Ishikawa (cell line): Measurements from ENCODE around the gene FOXK1.

Source experiments
- CREB1 ChIP-seq: IDR thresholded peaks from 2 replicates; pipeline ENCODE4 v1.6.1; 2012; ENCODE audit warnings: low read depth
- EGR1 ChIP-seq: IDR thresholded peaks from 2 replicates; pipeline ENCODE4 v1.6.1; 2012
- EP300 ChIP-seq: IDR thresholded peaks from 2 replicates; pipeline ENCODE4 v1.6.1; 2012; ENCODE audit warnings: borderline replicate concordance
- FOXM1 ChIP-seq: IDR thresholded peaks from 2 replicates; pipeline ENCODE4 v1.6.1; 2012; ENCODE audit warnings: low read depth, borderline replicate concordance
- NFIC ChIP-seq: IDR thresholded peaks from 2 replicates; pipeline ENCODE4 v1.6.1; 2012
- TCF12 ChIP-seq: IDR thresholded peaks from 2 replicates; pipeline ENCODE4 v1.6.1; 2012; ENCODE audit warnings: low read depth
- TEAD4 ChIP-seq: IDR thresholded peaks from 2 replicates; pipeline ENCODE4 v1.6.1; 2012
- YY1 ChIP-seq: IDR thresholded peaks from 2 replicates; pipeline ENCODE4 v1.6.1; 2012; ENCODE audit warnings: low read depth
- TF ChIP-seq, protein P1 (sequence below): IDR thresholded peaks from 2 replicates; pipeline ENCODE4 v1.6.1; 2012
- TF ChIP-seq, protein P2 (sequence below): IDR thresholded peaks from 2 replicates; pipeline ENCODE4 v1.6.1; 2012
- TF ChIP-seq, protein P3 (sequence below): IDR thresholded peaks from 2 replicates; pipeline ENCODE4 v1.6.1; 2012; ENCODE audit warnings: low read depth, mild to moderate bottlenecking

DNA sequence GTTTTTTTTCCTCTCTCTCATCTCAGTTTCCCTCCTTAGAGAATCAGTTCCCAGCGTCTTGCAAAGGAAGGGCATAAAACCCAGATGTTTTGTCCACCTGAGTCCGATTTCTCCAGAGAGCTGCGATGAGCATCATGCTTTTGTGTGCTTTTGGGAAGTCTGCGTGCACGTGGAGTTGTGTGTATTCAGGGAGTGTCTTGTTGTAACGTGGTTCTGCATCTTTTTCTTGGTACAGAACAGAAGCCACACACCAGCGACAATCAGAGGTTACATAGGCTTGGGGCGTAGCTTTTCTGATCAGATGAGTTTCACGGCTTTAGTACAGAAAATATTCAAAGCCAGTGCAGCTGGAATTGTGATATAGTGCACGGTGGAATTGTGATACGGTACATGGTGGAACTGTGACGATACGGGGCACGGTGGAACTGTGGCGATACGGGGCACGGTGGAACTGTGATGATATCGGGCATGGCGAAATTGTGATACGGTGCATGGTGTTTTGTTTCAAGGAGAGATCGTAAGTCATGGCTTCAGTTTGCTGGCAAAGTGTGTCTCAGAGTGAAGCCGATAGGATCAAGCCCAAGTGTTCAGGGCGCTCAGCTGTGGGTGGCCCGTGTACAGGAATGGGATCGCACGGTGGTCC lies 32.8 kb downstream of the FOXK1 start:
- TF ChIP-seq, protein P1, sequence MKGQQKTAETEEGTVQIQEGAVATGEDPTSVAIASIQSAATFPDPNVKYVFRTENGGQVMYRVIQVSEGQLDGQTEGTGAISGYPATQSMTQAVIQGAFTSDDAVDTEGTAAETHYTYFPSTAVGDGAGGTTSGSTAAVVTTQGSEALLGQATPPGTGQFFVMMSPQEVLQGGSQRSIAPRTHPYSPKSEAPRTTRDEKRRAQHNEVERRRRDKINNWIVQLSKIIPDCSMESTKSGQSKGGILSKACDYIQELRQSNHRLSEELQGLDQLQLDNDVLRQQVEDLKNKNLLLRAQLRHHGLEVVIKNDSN: no peak
- TF ChIP-seq EP300 (no peak), NFIC (no peak), YY1 (no peak), TCF12 (no peak), FOXM1 (no peak), CREB1 (no peak), EGR1 (no peak), TEAD4 (no peak)
- TF ChIP-seq, protein P2, sequence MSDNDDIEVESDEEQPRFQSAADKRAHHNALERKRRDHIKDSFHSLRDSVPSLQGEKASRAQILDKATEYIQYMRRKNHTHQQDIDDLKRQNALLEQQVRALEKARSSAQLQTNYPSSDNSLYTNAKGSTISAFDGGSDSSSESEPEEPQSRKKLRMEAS: no peak
- TF ChIP-seq, protein P3, sequence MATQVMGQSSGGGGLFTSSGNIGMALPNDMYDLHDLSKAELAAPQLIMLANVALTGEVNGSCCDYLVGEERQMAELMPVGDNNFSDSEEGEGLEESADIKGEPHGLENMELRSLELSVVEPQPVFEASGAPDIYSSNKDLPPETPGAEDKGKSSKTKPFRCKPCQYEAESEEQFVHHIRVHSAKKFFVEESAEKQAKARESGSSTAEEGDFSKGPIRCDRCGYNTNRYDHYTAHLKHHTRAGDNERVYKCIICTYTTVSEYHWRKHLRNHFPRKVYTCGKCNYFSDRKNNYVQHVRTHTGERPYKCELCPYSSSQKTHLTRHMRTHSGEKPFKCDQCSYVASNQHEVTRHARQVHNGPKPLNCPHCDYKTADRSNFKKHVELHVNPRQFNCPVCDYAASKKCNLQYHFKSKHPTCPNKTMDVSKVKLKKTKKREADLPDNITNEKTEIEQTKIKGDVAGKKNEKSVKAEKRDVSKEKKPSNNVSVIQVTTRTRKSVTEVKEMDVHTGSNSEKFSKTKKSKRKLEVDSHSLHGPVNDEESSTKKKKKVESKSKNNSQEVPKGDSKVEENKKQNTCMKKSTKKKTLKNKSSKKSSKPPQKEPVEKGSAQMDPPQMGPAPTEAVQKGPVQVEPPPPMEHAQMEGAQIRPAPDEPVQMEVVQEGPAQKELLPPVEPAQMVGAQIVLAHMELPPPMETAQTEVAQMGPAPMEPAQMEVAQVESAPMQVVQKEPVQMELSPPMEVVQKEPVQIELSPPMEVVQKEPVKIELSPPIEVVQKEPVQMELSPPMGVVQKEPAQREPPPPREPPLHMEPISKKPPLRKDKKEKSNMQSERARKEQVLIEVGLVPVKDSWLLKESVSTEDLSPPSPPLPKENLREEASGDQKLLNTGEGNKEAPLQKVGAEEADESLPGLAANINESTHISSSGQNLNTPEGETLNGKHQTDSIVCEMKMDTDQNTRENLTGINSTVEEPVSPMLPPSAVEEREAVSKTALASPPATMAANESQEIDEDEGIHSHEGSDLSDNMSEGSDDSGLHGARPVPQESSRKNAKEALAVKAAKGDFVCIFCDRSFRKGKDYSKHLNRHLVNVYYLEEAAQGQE: no peak
